Activated CD4-positive, alpha-beta T cell treated with anti-CD3 and anti-CD28 coated beads, Interleukin-2, amount 10 ng/mL, durations not matched to agents 7 days and 5 days (primary cell): ENCODE results near the gene PLPPR2. TPM values are rescaled to one million over a fixed set of nuclear protein-coding genes. Genes with fewer than 3 reads are reported as not detected.
"Not testable (repeated sequence)": the region's sequence is repeated elsewhere in the genome, so short reads cannot be mapped to it uniquely, and the experiment has no call there.

Source experiments
- CTCF ChIA-PET: fragments of 350-600 bp; sonication (Branson Sonifier 250); formaldehyde crosslinking; loops from one replicate; lab custom pipeline; 2021; ENCODE audit warnings: antibody characterized with exemption; lab: Charles Lee
- POLR2A ChIA-PET: fragments of 350-600 bp; sonication (Branson Sonifier 250); formaldehyde crosslinking; loops from one replicate; lab custom pipeline; 2021; ENCODE audit warnings: antibody characterized with exemption; lab: Charles Lee
- DNase-seq: peaks from one replicate; pipeline ENCODE4 v3.0.0-alpha.2; 2020
- H3K27ac Mint-ChIP-seq: one replicate; pipeline ENCODE4 v1.8.0; 2021; ENCODE audit warnings: mild to moderate bottlenecking, moderate library complexity, mixed read lengths
- H3K27me3 Mint-ChIP-seq: one replicate; pipeline ENCODE4 v1.8.0; 2021; ENCODE audit warnings: mixed read lengths
- H3K36me3 Mint-ChIP-seq: one replicate; pipeline ENCODE4 v1.8.0; 2021; ENCODE audit warnings: low read depth, mixed read lengths
- H3K4me1 Mint-ChIP-seq: one replicate; pipeline ENCODE4 v1.8.0; 2021; ENCODE audit warnings: mixed read lengths
- H3K4me3 Mint-ChIP-seq: one replicate; pipeline ENCODE4 v1.8.0; 2021; ENCODE audit warnings: mild to moderate bottlenecking, moderate library complexity, mixed read lengths
- H3K9me3 Mint-ChIP-seq: one replicate; pipeline ENCODE4 v1.8.0; 2021; ENCODE audit warnings: mixed read lengths
- total RNA-seq, 2 experiments: library from RNA; stranded (reverse); gene quantifications; one replicate each; pipeline ENCODE4 v1.2.3, GENCODE V29; 2021

PLPPR2 gene
- total RNA-seq, 2 experiments from 2014 or later = 1.3 to 1.9 TPM

GRCh38 chr19:11346104-11346940 lies 8.9 kb upstream of the PLPPR2 start, which contains the start of the genes CCDC159 and TMEM205:
TSS of gene CCDC159 (plus strand) at chr19:11346519. CDS start at chr19:11346607, 88 bp downstream.
TSS of gene TMEM205 (minus strand) at chr19:11346268. CDS start at chr19:11345619, 649 bp downstream.
- peak within 1 kb of the TSS; percentile 92 for H3K27ac Mint-ChIP-seq
- H3K4me3 Mint-ChIP-seq = peak within 1 kb of the TSS; percentile 92
- ChIA-PET CTCF (interaction anchor here (0.5 to 2.6 kb wide), 7 partner anchors 9 to 89 kb away, joined by 3 to 13 read pairs (median 4); partner anchors contain the start of genes ODAD3 and SWSAP1), POLR2A (interaction anchor here (0.8 to 1.1 kb wide), 2 partner anchors 22 to 29 kb away, joined by 4 to 5 read pairs; partner anchors contain the start of gene SWSAP1)
- no peaks in the 10 kb centered on the region for H3K27me3 Mint-ChIP-seq
- peaks cover 27% of the 10 kb centered on the region for H3K4me1 Mint-ChIP-seq
- peaks cover 6% of the 10 kb centered on the region for H3K36me3 Mint-ChIP-seq
- peak; percentile 99 for DNase-seq
- H3K9me3 Mint-ChIP-seq = peaks cover 13% of the 10 kb centered on the region

- Mint-ChIP-seq H3K27me3 (no peaks in the 10 kb centered on the region), H3K9me3 (peaks cover 13% of the 10 kb centered on the region), H3K4me1 (peaks cover 27% of the 10 kb centered on the region), H3K27ac (no peak overlapping the region), H3K36me3 (peaks cover 4% of the 10 kb centered on the region), H3K4me3 (peak overlapping the region; percentile 92)
- ChIA-PET POLR2A (no interaction called here), CTCF (interaction anchor here (1.3 to 2.6 kb wide), 3 partner anchors 10 to 28 kb away, joined by 3 to 13 read pairs (median 5); no protein-coding TSS in a partner anchor)
- no peak for DNase-seq
These were observed 7.6 kb upstream of the PLPPR2 start for GRCh38 chr19:11347546-11348039.

GRCh38 chr19:11349171-11349570 lies 6.1 kb upstream of the PLPPR2 start:
- Mint-ChIP-seq H3K27me3 (no peaks in the 10 kb centered on the region), H3K27ac (no peak overlapping the region), H3K4me3 (no peak overlapping the region), H3K36me3 (peaks cover 4% of the 10 kb centered on the region), H3K4me1 (peaks cover 27% of the 10 kb centered on the region), H3K9me3 (peaks cover 13% of the 10 kb centered on the region)
- POLR2A ChIA-PET = interaction anchor here (0.6 kb wide), 1 partner anchor 262 kb away, joined by 4 read pairs; no protein-coding TSS in a partner anchor
- CTCF ChIA-PET = interaction anchor here (0.9 kb wide), 1 partner anchor 8 kb away, joined by 3 read pairs; no protein-coding TSS in a partner anchor
- DNase-seq = no peak

DNA sequence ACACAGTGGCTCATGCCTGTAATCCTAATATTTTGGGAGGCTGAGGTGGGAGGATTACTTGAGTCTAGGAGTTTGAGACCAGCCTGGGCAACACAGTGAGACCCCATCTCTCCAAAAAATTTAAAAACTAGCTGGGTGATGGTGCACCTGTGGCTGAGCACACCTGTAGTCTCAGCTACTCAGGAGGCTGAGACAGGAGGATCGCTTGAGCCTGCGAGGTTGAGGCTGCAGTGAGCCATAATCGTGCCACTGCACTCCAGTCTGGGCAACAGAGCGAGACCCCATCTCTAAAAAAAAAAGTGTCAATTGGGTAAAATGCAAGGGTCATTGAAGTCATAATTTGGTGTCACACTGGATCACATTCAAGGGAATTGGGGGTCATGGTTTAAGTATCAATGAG lies 1.1 kb upstream of the PLPPR2 start:
- H3K4me1 Mint-ChIP-seq, H3K36me3 Mint-ChIP-seq, H3K27me3 Mint-ChIP-seq, CTCF ChIA-PET, H3K9me3 Mint-ChIP-seq, POLR2A ChIA-PET, DNase-seq, H3K4me3 Mint-ChIP-seq, H3K27ac Mint-ChIP-seq: not testable (repeated sequence)

GRCh38 chr19:11356074-11356397 lies 804 bp downstream of the PLPPR2 start:
- no peaks in the 10 kb centered on the region for H3K36me3 Mint-ChIP-seq
- ChIA-PET POLR2A (interaction anchor here (0.5 kb wide), 1 partner anchor 162 kb away, joined by 3 read pairs; no protein-coding TSS in a partner anchor), CTCF (no interaction called here)
- peaks cover 8% of the 10 kb centered on the region for H3K4me1 Mint-ChIP-seq
- no peak overlapping the region for H3K27ac Mint-ChIP-seq
- H3K9me3 Mint-ChIP-seq = no peaks in the 10 kb centered on the region
- peaks cover 9% of the 10 kb centered on the region for H3K27me3 Mint-ChIP-seq
- peak overlapping the region; percentile 2 for H3K4me3 Mint-ChIP-seq
- DNase-seq = no peak

- no peak for DNase-seq
- POLR2A ChIA-PET = no interaction called here
- peaks cover 9% of the 10 kb centered on the region for H3K27me3 Mint-ChIP-seq
- CTCF ChIA-PET = interaction anchor here (0.6 to 1.6 kb wide), 2 partner anchors 10 to 34 kb away, joined by 3 to 5 read pairs; partner anchors contain the start of genes CCDC159 and TMEM205
- H3K27ac Mint-ChIP-seq = no peak overlapping the region
- H3K36me3 Mint-ChIP-seq = no peaks in the 10 kb centered on the region
- H3K4me3 Mint-ChIP-seq = no peak overlapping the region
- H3K4me1 Mint-ChIP-seq = peaks cover 8% of the 10 kb centered on the region
- H3K9me3 Mint-ChIP-seq = no peaks in the 10 kb centered on the region
These were observed 1.7 kb downstream of the PLPPR2 start for GRCh38 chr19:11356676-11357550.

- no peaks in the 10 kb centered on the region for H3K9me3 Mint-ChIP-seq
- CTCF ChIA-PET = interaction anchor here (1.2 kb wide), 1 partner anchor 8 kb away, joined by 3 read pairs; no protein-coding TSS in a partner anchor
- H3K27me3 Mint-ChIP-seq = peaks cover 9% of the 10 kb centered on the region
- no peak for DNase-seq
- POLR2A ChIA-PET = no interaction called here
- H3K36me3 Mint-ChIP-seq = no peaks in the 10 kb centered on the region
- H3K4me1 Mint-ChIP-seq = peaks cover 8% of the 10 kb centered on the region
- no peak overlapping the region for H3K27ac Mint-ChIP-seq
- H3K4me3 Mint-ChIP-seq = no peak overlapping the region
These were observed 4.2 kb downstream of the PLPPR2 start for GRCh38 chr19:11359421-11359820.

- ChIA-PET CTCF (interaction anchor here (0.7 to 1.5 kb wide), 3 partner anchors 16 to 200 kb away, joined by 3 to 5 read pairs (median 3); no protein-coding TSS in a partner anchor), POLR2A (no interaction called here)
- H3K36me3 Mint-ChIP-seq = no peaks in the 10 kb centered on the region
These were observed 6.0 kb downstream of the PLPPR2 start for GRCh38 chr19:11361037-11361770.

DNA sequence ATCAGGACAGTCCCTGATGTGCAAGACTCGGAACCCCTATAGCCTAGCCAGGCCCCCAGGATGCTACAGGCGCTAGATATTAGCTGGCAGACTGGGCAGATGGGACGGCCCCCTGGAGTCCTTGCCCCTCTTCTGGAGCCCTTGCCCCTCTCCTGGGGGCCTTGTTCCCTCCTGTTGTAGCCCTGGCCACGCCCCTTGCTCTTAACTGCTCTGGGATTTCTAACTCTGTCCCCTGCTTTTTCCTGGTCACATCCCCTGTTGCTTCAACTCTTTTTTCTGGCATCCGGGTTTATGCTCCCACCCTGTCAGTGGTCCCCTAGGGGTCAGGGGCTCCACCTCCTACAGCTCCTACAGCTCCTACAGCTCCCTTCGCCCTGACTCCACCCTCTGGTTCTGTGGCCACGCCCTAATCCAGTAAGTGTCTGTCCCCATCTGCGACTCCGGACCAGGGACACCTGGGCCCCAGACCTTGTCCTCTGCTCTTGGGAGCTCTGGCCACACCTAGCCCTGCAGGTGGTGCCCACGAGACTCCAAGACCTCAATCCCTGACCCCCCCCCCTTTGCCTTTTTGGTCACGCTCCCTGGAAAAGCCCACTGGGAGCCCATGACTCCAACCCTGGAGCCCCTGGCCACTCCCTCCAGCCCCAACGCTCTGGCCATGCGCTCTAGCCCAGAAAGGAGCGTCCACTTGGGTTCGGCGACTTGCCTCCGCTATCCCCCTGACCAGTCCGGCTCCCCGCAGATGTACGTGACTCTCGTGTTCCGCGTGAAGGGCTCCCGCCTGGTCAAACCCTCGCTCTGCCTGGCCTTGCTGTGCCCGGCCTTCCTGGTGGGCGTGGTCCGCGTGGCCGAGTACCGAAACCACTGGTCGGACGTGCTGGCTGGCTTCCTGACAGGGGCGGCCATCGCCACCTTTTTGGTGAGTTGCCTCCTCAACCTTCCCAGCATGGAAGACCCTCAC lies 6.8 kb downstream of the PLPPR2 start:
- Mint-ChIP-seq H3K9me3 (no peaks in the 10 kb centered on the region), H3K27ac (no peak overlapping the region), H3K27me3 (no peaks in the 10 kb centered on the region), H3K4me1 (no peaks in the 10 kb centered on the region), H3K36me3 (no peaks in the 10 kb centered on the region), H3K4me3 (no peak overlapping the region)
- ChIA-PET POLR2A (no interaction called here), CTCF (interaction anchor here (0.7 to 1.5 kb wide), 4 partner anchors 15 to 733 kb away, joined by 3 to 5 read pairs (median 4); no protein-coding TSS in a partner anchor)
- no peak for DNase-seq

More at GRCh38 chr19:11361037-11361770, 6.0 kb downstream of the PLPPR2 start:
- no peak for DNase-seq
- Mint-ChIP-seq H3K4me3 (no peak overlapping the region), H3K27ac (no peak overlapping the region), H3K27me3 (peaks cover 4% of the 10 kb centered on the region), H3K4me1 (peaks cover 1% of the 10 kb centered on the region), H3K9me3 (no peaks in the 10 kb centered on the region)

DNA sequence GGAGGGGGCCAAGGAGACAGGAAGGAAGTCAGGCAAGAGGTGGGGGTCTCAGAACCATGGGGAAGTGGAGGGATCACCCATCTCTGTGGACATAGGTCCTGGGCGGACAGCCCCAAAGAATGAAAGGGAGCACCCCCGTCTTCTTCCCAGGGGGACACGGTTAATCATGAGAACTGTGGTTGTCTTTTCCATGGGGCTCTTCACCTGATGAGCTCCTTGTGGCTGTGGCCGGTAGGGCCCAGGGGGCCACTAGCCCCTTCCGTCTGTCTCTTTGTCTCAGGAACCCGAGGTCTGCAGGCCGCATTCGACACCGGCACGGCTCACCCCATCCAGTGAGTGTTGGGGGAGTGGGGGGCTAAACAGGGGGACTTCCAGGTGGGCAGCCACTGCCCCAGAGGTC lies 8.6 kb downstream of the PLPPR2 start:
- ChIA-PET POLR2A (no interaction called here), CTCF (interaction anchor here (0.6 kb wide), 1 partner anchor 49 kb away, joined by 4 read pairs; no protein-coding TSS in a partner anchor)
- H3K27me3 Mint-ChIP-seq = no peaks in the 10 kb centered on the region
- peaks cover 2% of the 10 kb centered on the region for H3K36me3 Mint-ChIP-seq
- DNase-seq = no peak
- no peaks in the 10 kb centered on the region for H3K9me3 Mint-ChIP-seq
- H3K4me3 Mint-ChIP-seq = no peak overlapping the region
- no peaks in the 10 kb centered on the region for H3K4me1 Mint-ChIP-seq
- no peak overlapping the region for H3K27ac Mint-ChIP-seq
